HuH-7 (cell line): Measurements from ENCODE around the gene RCCD1.

Experiments
- DNase-seq: peaks from one replicate; pipeline ENCODE4 v3.0.0; 2011; ENCODE audit warnings: low spot score

The RCCD1 gene

DNA sequence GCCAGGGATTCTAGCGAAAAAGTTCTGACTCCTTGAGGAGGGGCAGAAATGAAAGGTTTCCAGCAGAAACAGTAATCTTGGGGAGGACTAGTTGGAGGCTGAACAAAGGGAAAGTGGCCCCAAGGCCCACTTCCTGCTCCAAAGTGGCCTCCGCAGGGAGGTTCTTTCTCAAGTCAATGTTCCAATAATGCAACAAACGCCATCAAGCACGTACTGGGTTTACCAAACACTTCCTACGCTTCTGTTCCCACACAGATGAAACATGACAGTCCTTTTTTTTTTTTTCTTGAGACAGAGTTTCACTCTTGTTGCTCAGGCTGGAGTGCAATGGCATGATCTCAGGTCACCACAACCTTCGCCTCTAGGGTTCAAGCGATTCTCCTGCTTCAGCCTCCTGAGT, 9.6 kb upstream of the RCCD1 start:
- DNase-seq, result no peak

DNA sequence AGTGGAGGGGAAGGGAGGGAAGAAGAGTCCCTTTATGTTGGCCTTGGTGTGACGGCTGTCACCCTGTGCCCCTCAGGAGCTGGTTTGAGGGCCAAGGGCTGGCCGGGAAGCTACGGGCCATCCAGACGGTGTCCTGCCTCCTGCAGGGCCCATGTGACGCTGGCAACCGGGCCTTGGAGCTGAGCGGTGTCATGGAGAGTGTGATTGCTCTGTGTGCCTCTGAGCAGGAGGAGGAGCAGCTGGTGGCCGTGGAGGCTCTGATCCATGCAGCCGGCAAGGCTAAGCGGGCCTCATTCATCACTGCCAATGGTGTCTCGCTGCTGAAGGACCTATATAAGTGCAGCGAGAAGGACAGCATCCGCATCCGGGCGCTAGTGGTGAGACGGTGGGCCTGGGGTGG, 8.1 kb upstream of the RCCD1 start:
- no peak for DNase-seq

DNA sequence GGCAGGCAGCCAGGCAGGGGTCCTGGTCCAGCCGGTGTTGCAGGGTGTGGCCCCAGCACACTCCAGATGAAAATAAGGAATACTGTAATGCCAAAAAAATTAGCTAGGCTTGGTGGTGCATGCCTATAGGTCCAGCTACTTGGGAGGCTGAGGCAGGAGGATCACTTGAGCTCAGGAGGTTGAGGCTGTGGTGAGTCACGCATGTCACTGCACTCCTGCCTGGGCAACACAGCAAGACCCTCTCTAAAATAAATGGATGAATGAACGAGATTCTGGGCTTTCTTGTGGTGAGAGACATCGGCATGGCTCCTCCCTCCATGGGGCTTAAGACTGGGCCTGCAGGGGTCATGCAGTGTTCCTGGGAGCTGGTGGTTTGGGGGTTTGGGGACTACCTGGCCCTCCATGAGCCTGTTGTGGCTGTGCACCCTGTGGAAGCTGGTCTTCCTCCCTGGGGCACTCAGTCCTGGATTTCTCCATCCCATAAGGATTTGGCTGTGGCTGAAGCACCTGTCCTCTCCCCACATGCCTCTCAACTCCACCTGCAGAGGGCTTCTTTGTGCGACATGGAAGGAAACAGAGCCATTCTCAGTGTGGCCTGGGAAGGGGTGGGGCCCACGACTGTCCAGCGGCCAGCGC, 7.6 kb upstream of the RCCD1 start:
- no peak for DNase-seq

DNA sequence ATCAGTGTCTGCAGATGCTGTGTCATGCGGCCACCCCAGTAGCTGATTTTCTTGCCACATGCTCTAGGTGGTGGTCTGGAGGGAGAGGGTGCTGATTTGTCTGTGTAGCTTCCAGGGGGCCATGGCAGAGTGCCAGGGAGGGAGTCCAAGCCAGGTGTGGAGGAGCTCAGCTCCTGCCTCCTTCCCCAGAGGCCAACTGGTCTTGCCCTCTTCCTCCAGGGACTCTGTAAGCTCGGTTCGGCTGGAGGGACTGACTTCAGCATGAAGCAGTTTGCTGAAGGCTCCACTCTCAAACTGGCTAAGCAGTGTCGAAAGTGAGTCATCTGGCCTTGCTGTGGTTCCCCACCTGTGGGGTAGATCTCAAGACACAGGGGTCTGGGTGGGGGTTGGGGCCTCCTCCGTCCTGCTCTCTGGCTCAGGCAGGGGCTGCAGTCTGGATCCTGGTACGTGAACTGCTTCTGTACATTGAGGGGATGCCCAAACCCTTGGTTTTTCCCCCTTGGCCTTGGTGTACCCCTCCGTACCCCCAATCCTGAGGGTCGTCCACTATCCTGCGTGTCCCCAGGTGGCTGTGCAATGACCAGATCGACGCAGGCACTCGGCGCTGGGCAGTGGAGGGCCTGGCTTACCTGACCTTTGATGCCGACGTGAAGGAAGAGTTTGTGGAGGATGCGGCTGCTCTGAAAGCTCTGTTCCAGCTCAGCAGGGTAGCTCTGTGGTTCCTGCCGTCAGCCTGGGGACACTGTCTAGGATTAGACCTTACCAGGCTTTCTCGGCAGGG, 6.9 kb upstream of the RCCD1 start:
- no peak for DNase-seq

DNA sequence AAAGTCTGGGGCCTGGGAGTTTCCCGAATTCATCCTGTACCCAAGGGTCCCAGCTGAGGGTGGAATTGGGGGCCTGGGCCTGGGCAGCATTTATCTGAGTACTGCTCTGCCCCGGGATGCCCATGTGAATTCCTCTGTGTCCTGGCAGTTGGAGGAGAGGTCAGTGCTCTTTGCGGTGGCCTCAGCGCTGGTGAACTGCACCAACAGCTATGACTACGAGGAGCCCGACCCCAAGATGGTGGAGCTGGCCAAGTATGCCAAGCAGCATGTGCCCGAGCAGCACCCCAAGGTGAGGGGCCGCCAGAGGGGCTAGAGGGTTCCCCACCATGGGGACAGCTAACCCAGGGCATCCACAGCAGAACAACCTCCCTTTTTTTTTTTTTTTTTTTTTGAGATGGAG, 6.2 kb upstream of the RCCD1 start:
- DNase-seq, result no peak

DNA sequence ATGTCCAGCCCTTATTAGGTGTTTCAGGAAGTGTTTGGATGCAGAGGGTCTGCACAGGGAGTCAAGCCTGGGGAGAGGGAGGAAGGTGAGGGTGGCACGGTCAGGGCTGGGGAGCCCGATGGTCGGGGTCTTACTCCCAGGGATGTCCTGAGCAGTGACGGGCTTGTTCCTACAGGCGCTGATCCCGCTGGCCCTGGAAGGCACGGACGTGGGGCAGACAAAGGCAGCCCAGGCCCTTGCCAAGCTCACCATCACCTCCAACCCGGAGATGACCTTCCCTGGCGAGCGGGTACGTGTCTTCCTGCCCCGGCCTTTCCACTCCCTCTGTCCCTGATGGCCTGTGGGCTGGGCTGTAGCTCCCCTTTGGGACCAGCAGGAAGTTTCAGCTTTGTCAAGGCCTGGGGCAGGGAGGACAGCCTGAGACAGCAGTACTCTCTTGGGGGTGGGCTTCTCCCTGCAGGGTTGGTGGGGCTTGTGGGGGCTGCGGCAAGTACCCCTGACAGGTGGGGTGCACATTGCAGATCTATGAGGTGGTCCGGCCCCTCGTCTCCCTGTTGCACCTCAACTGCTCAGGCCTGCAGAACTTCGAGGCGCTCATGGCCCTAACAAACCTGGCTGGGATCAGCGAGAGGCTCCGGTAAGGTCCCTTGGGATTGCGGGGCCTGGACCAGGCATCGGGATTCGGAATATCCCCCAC, 4.6 kb upstream of the RCCD1 start:
- DNase-seq, result no peak

DNA sequence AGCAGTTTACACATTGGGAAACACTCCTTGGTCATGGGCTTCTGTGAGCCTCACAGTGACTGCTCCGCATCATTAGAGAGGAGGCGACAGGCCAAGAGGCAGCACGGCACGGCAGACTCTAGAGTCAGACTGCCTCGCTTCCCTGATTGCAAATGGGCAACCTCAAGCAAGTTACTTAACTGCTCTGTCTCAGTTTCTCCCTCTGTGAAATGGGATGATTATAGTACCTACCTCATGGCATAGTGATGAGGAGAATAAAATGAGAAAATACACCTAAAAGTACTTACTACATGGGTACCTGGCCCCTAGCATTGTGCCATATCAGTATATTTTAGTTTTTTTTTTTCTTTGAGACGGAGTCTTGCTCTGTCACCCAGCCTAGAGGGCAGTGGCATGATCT, 4.0 kb upstream of the RCCD1 start:
- DNase-seq, result no peak

DNA sequence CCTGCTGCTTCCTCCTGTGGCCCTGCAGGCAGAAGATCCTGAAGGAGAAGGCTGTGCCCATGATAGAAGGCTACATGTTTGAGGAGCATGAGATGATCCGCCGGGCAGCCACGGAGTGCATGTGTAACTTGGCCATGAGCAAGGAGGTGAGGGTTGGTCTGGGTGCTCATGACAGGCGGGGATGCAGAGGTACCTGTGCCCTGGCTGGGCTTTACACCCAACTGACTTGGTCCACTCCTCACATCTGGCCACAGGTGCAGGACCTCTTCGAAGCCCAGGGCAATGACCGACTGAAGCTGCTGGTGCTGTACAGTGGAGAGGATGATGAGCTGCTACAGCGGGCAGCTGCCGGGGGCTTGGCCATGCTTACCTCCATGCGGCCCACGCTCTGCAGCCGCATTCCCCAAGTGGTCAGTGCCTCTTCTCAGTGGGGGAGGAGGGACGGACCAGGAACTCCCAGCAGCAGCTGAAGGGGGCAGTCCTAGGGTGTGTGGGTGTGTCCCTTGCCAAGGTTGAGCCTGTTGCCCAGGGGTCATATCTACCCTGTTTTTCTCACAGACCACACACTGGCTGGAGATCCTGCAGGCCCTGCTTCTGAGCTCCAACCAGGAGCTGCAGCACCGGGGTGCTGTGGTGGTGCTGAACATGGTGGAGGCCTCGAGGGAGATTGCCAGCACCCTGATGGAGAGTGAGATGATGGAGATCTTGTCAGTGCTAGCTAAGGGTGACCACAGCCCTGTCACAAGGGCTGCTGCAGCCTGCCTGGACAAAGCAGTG, 1.6 kb upstream of the RCCD1 start:
- DNase-seq, result no peak

DNA sequence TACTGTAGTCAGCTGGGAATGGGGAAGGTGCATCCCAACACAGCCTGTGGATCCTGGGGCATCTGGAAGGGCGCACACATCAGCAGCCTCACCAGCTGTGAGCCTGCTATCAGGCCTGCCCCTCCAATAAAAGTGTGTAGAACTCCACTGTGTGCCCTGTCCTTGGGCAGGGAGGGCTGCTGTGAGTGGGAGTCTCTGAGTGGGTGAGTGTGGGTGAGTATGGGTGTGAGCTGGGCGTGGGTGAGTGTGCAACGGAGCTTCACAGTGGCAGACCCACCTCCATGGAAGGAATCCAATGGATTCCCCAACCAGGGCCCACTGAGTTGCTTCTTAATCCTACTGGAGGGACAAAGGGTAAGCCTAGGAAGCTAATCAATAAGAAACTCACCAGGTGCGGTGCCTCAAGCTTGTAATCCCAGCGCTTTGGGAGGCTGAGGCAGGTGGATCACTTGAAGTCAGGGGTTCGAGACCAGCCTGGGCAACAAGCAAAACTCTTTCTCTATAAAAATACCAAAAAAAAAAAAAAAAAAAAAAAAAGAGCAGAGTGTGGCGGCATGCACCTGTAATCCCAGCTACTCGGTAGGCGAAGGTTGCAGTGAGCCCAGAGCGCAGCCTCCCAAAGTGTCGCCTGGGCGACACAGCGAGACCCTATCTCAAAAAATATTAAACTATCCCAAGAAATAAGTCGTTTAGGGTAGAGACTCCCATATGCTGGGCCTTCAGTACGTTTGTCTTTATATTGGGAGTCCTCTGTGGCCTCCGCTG, 555 bp upstream of the RCCD1 start:
- DNase-seq, result no peak

DNA sequence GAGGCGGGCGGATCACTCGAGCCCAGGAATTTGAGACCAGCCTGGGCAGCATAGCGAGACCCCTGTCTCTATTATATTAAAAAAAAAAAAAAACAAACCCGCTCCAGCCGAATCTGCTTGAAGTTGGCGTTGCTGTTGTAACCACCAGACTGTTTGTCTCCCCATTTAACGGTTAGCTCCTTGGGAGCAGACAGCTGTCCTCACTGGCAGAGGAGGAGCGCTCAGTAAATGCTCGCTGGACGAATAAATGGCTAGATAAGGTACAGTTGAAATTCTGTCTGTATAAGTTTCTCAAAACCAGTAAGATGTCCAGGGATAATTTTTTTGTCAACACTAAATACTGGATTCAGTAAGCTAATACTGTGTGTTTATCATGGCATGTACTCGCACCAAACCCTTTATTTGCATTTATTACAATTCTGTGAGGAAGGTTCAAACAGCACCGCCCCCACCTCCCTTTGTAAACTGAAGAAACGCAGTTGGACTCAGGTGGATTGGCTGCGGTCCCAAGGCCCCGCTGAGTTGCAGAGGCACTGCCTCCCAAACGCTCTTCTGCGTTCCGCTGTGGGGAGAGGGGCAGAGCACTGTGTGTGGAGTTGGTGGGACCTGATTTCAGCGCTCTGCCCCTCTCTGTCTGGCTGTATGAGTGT, 1.1 kb downstream of the RCCD1 start:
- peak; percentile 54 for DNase-seq

DNA sequence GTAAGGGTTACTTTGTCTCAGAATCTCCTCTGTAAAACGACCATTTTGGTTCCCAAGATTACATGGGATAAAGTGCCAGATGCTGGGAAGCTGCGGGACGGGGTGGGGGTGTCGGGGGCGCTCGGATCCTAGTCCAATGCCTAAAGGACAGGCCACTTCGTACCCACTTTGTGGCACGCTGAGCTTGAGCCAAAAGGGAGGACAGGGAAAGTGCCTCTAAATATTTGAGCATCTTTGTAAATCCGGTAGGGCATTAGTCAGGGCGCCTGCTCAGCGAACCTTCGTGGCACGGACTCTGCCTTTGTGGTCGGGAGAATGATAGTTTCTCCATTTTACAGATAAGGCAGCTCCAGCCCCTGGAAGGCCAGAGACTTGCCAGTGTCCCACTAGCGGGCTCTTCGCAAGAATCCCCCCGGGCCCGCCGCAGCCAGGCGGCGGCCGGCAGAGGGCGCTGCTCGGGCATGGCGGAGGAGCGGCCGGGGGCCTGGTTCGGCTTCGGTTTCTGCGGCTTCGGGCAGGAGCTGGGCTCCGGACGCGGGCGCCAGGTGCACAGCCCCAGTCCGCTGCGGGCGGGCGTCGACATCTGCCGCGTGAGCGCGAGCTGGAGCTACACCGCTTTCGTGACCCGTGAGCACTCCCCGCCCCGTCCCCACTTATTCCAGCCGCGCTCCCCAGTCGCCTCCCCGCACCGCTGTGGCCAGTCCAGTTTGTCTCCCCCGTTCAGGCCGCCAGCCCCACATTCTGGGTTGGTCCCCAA, 1.8 kb downstream of the RCCD1 start:
- peak; percentile 98 for DNase-seq

DNA sequence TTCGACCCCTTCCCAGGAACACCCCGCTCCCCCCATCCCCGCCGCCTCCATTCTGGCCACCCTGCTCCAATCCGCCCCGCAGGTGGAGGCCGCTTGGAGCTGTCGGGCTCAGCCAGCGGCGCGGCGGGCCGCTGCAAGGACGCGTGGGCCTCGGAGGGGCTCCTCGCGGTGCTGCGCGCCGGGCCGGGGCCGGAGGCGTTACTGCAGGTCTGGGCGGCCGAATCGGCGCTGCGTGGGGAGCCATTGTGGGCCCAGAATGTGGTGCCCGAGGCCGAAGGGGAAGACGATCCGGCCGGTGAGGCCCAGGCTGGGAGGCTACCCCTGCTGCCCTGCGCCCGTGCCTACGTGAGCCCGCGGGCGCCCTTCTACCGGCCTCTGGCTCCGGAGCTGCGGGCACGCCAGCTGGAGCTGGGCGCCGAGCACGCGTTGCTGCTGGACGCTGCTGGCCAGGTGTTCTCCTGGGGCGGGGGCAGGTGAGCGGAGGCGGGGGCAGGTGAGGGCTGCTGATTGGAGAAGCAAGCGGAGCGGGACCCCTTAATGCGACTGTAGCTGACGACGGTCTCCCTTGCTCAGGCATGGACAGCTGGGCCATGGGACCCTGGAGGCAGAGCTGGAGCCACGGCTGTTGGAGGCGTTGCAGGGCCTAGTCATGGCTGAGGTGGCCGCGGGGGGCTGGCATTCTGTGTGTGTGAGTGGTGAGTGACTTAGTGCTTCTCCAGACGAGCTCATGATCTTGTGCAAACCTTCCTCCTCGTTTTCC, 2.5 kb downstream of the RCCD1 start:
- DNase-seq, result no peak

DNA sequence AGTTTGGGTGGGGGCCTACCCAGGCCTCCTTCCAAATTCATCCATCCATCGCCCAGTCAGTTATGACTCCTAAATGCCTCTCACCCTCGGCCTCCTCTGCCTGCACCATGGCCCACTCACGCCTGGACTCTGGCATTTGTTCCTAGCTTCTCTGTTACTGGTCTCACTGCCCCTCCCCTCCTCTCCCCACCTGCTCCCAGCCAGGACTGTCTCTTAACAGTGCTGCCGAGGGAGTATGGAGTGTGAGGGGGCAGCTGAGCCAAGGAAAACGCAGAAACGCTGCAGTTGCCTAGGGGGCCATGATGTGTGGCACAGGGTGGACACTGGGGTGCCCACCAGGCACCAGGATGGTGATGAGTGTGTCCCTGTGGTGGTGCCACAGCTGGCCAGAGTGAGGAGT, 3.1 kb downstream of the RCCD1 start:
- no peak for DNase-seq

DNA sequence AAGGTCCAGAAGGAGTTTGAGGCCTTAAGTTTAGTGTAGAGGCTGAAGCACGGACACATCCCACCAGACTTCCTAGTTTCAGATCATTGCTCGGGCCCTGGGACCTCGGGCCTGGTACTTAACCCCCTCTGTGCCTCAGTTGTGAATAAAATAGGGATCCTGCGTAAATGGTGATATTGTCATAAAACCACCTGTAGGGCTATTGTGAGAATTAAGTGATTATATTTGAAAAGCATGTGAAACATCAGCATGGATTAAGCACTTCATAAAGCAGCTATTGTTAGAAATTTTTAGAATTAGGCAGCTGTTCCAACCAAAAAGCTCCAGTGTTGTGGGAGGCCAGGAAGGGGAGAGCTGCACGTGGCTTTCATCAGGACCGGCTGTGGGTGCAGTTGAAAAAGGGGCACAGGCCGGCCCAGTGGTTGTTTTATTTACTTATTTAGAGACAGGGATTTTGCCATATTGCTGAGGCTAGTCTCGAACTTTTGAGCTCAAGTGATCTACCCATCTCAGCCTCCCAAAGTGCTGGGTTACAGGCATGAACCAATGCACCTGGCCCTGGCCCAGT, 4.4 kb downstream of the RCCD1 start:
- no peak for DNase-seq

DNA sequence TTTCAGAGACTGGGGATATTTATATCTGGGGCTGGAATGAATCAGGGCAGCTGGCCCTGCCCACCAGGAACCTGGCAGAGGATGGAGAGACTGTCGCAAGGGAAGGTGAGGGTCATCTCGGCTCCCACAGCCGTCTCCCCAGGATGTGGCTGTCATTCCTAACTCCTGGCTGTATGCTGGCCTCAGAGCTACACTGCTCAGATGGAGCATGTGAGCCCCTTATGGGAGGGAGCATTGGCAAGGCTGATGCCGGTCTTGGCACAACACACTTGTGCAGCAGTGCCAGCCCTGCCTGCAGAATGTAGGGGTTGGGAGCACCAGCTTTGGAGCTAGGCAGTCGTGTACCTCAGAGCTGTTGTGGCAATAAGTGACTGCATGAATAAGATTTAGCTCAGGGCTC, 5.2 kb downstream of the RCCD1 start:
- no peak for DNase-seq

DNA sequence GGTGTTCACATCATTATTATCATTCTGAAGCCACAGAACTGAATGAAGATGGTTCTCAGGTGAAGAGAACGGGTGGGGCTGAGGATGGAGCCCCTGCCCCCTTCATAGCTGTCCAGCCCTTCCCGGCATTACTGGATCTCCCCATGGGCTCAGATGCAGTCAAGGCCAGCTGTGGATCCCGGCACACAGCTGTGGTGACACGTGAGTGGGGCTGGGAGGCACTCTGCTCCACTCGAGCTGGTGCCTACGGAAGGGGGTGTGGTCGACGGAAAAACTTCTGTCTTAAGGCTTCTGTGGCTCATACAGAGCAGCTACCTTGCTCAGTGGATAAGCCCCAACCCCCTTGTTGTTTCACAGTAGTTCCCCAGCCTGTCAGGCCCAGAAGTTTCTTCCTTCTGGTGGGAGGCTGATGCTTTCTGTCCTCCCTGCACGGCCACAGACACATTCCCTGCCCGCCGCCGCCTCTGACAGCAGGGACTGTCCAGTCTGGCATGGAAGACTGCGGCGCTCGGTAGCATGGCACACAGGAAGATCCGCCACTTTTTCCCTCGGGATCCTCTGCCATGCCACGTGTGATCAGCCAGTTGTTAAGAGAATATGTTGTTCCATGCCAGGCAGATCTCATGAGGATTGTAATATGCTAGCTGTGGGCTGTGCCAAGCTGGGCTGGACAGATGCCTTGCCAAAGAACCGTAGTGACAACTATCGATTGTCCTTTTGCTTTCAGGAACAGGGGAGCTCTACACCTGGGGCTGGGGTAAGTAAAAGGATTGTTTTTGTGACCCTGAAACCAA, 5.8 kb downstream of the RCCD1 start:
- DNase-seq, result no peak

DNA sequence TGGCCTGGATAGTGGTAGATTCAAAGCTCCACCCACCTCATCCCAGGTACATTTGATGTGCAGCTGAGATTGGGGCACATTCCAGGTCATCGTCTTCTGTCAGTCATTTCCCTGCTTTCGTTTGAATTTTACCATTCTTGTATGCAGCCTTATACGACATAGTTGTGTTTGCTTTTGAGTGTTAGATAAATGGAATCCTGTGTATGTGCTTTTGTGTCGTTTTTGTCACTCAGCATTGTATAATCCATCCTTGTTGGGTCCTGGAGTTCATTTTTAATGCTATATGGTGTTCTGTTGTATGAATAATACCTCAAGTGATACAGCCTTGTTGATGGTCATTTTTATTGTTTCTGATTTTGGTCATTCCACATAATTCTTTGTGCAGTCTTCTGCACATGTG, 7.3 kb downstream of the RCCD1 start:
- no peak for DNase-seq

DNA sequence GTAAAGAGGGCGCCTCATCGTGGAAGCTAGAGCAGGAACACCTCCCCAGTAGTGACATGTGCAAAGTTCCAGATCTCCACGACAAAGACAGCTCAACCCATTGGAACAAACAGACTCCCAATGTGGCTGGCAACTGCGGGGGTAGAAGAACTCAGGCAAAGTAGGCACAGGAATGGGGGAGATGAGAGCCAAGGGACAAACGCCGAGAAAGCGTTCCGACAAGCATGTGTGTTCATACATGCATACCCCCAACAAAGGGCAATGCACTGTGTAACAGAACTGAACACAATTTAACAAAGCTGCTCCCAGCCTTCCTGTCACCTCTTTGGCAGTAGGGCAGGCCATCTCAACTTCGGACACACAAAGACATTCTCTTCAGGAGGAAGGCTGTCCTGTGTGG, 11.6 kb downstream of the RCCD1 start:
- no peak for DNase-seq

DNA sequence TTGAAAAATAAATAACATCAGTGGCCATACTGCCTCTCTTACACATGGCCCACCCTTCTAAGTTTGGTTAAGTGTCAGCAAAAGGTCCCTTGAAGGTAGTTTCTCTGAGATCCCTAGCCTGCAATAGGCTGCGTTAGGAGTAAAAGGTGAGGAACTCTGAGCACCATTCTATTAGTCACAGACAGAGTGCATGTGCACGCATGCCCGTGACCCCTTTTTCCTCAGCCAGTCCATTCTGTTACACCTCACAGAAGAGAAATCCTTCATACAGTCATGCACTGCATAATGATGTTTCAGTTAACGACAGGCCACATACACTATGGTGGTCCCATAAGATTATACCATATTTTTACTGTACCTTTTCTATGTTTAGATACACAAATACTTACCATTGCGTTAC, 12.5 kb downstream of the RCCD1 start:
- DNase-seq, result no peak
